Ishikawa (cell line): ENCODE results near the gene EPS15.

Source experiments
- CEBPB ChIP-seq: IDR thresholded peaks from 2 replicates; pipeline ENCODE4 v1.6.1; 2012
- CREB1 ChIP-seq: IDR thresholded peaks from 2 replicates; pipeline ENCODE4 v1.6.1; 2012; ENCODE audit warnings: low read depth
- EGR1 ChIP-seq: IDR thresholded peaks from 2 replicates; pipeline ENCODE4 v1.6.1; 2012
- EP300 ChIP-seq: IDR thresholded peaks from 2 replicates; pipeline ENCODE4 v1.6.1; 2012; ENCODE audit warnings: borderline replicate concordance
- FOXM1 ChIP-seq: IDR thresholded peaks from 2 replicates; pipeline ENCODE4 v1.6.1; 2012; ENCODE audit warnings: low read depth, borderline replicate concordance
- MAX ChIP-seq: IDR thresholded peaks from 2 replicates; pipeline ENCODE4 v1.6.1; 2012
- NFIC ChIP-seq: IDR thresholded peaks from 2 replicates; pipeline ENCODE4 v1.6.1; 2012
- RAD21 ChIP-seq: IDR thresholded peaks from 2 replicates; pipeline ENCODE4 v1.6.1; 2012; ENCODE audit warnings: low read depth
- REST ChIP-seq: IDR thresholded peaks from 2 replicates; pipeline ENCODE4 v1.6.1; 2012; ENCODE audit warnings: low read depth, mild to moderate bottlenecking
- TAF1 ChIP-seq: IDR thresholded peaks from 2 replicates; pipeline ENCODE4 v1.6.1; 2012; ENCODE audit warnings: low read depth, mild to moderate bottlenecking
- TCF12 ChIP-seq: IDR thresholded peaks from 2 replicates; pipeline ENCODE4 v1.6.1; 2012; ENCODE audit warnings: low read depth
- TEAD4 ChIP-seq: IDR thresholded peaks from 2 replicates; pipeline ENCODE4 v1.6.1; 2012
- USF1 ChIP-seq: IDR thresholded peaks from 2 replicates; pipeline ENCODE4 v1.6.1; 2012
- YY1 ChIP-seq: IDR thresholded peaks from 2 replicates; pipeline ENCODE4 v1.6.1; 2012; ENCODE audit warnings: low read depth
- ZBTB7A ChIP-seq: IDR thresholded peaks from 2 replicates; pipeline ENCODE4 v1.6.1; 2012; ENCODE audit warnings: low read depth

EPS15 gene

GRCh38 chr1:51346086-51346942, 172.8 kb downstream of the EPS15 start:
- TF ChIP-seq FOXM1 (no peak), ZBTB7A (no peak), REST (no peak), YY1 (no peak), NFIC (no peak), RAD21 (no peak), TCF12 (no peak), EGR1 (no peak), EP300 (no peak)

- TF ChIP-seq YY1 (no peak), EP300 (no peak), TEAD4 (no peak), CEBPB (no peak), EGR1 (no peak), NFIC (no peak), CREB1 (no peak), MAX (no peak)
Observed at GRCh38 chr1:51345300-51345687, 173.8 kb downstream of the EPS15 start.

- peak; percentile 72 for TF ChIP-seq ZBTB7A
- peak; percentile 8; the same call in 1 of the 2 replicates for TF ChIP-seq RAD21
- no peak; the same call in 1 of the 2 replicates for TF ChIP-seq TAF1
- no peak for TF ChIP-seq CREB1
- TF ChIP-seq TEAD4: no peak
- no peak for TF ChIP-seq USF1
Observed at GRCh38 chr1:51344602-51345299, 174.3 kb downstream of the EPS15 start.

GRCh38 chr1:51344276-51344601, 174.8 kb downstream of the EPS15 start:
- no peak for TF ChIP-seq ZBTB7A
- no peak for TF ChIP-seq RAD21
- TF ChIP-seq USF1: no peak
- no peak for TF ChIP-seq TAF1
- TF ChIP-seq MAX: no peak
- TF ChIP-seq EGR1: no peak
- no peak for TF ChIP-seq FOXM1
- TF ChIP-seq NFIC: no peak
- no peak for TF ChIP-seq CEBPB
- no peak for TF ChIP-seq EP300
- no peak for TF ChIP-seq CREB1
- TF ChIP-seq YY1: no peak
- no peak for TF ChIP-seq TCF12

GRCh38 chr1:51343624-51344023, 175.4 kb downstream of the EPS15 start:
- TF ChIP-seq CEBPB (no peak), FOXM1 (no peak), RAD21 (no peak), EGR1 (no peak), EP300 (no peak), NFIC (no peak), TCF12 (no peak), TEAD4 (no peak), TAF1 (no peak)

GRCh38 chr1:51342591-51343206, 176.4 kb downstream of the EPS15 start:
- TF ChIP-seq RAD21: no peak
- no peak for TF ChIP-seq TCF12
- no peak for TF ChIP-seq EGR1
- TF ChIP-seq TAF1: no peak
- no peak for TF ChIP-seq MAX
- no peak for TF ChIP-seq YY1
- no peak for TF ChIP-seq EP300
- TF ChIP-seq USF1: no peak
- TF ChIP-seq CREB1: no peak
- no peak for TF ChIP-seq NFIC
- TF ChIP-seq TEAD4: no peak
- no peak for TF ChIP-seq REST
- TF ChIP-seq CEBPB: no peak
- TF ChIP-seq FOXM1: no peak
- TF ChIP-seq ZBTB7A: no peak
